Neuronal stem cell (in vitro differentiated cells): ENCODE data around the gene SCGB1A1. TPM values are rescaled to one million over a fixed set of nuclear protein-coding genes. Genes with fewer than 3 reads are reported as not detected.

Experiments
- DNase-seq: peaks from one replicate; pipeline ENCODE4 v3.0.0-alpha.2; 2013; ENCODE audit warnings: low spot score
- H2AFZ ChIP-seq: one replicate; pipeline ENCODE4 v1.6.1; 2013; ENCODE audit warnings: mild to moderate bottlenecking, low read length, inconsistent platforms
- H2AK5ac ChIP-seq: 2 replicates; pipeline ENCODE4 v1.6.1; 2013; ENCODE audit warnings: low read depth, mild to moderate bottlenecking, inconsistent platforms, low read length, moderate library complexity, mixed read lengths
- H2BK120ac ChIP-seq: 2 replicates; pipeline ENCODE4 v1.6.1; 2013; ENCODE audit warnings: low read depth, mild to moderate bottlenecking, inconsistent platforms, low read length, moderate library complexity, mixed read lengths
- H2BK12ac ChIP-seq: one replicate; pipeline ENCODE4 v1.6.1; 2013; ENCODE audit warnings: low read length, inconsistent platforms
- H2BK15ac ChIP-seq: 2 replicates; pipeline ENCODE4 v1.6.1; 2013; ENCODE audit warnings: mild to moderate bottlenecking, low read length, inconsistent platforms, mixed read lengths
- H2BK5ac ChIP-seq: one replicate; pipeline ENCODE4 v1.6.1; 2013; ENCODE audit warnings: inconsistent platforms, mild to moderate bottlenecking, low read length, moderate library complexity
- H3K14ac ChIP-seq: one replicate; pipeline ENCODE4 v1.6.1; 2013; ENCODE audit warnings: low read length, inconsistent platforms
- H3K18ac ChIP-seq: 2 replicates; pipeline ENCODE4 v1.6.1; 2013; ENCODE audit warnings: low read length, inconsistent platforms
- H3K23ac ChIP-seq: 2 replicates; pipeline ENCODE4 v1.6.1; 2013; ENCODE audit warnings: low read depth, mild to moderate bottlenecking, mixed read lengths, low read length, inconsistent platforms; ENCODE audit not compliant: poor library complexity
- H3K27ac ChIP-seq: replicated peaks from 3 replicates; pipeline ENCODE4 v1.5.1; 2013; ENCODE audit warnings: low read length, inconsistent platforms
- H3K27me3 ChIP-seq, 3 experiments: 2 replicates each; pipeline ENCODE4 v1.6.1; 2013; ENCODE audit warnings: low read length in 3 of 3, mild to moderate bottlenecking in 2 of 3, inconsistent platforms in 1 of 3, low read depth in 1 of 3, mixed read lengths in 1 of 3, moderate library complexity in 1 of 3; ENCODE audit not compliant: control insufficient read depth in 3 of 3, insufficient read depth in 3 of 3
- H3K36me3 ChIP-seq, 2 donors: replicated peaks in 1 of 2; 2 replicates each; pipeline ENCODE4 v1.6.1; 2013; ENCODE audit warnings: low read length in 2 of 2; ENCODE audit not compliant: control insufficient read depth in 2 of 2, insufficient read depth in 2 of 2
- H3K4ac ChIP-seq: 2 replicates; pipeline ENCODE4 v1.6.1; 2013; ENCODE audit warnings: inconsistent platforms, mild to moderate bottlenecking, low read length, moderate library complexity
- H3K4me1 ChIP-seq, 2 donors: 1 replicate in 1 of 2; 2 replicates in 1 of 2; pipeline ENCODE4 v1.6.1; 2013; ENCODE audit warnings: low read length in 2 of 2, low read depth in 1 of 2; ENCODE audit not compliant: control insufficient read depth in 2 of 2, insufficient read depth in 1 of 2
- H3K4me2 ChIP-seq: one replicate; pipeline ENCODE4 v1.6.1; 2013; ENCODE audit warnings: mild to moderate bottlenecking, low read length, inconsistent platforms; ENCODE audit not compliant: insufficient read depth, poor library complexity, severe bottlenecking
- H3K4me3 ChIP-seq, 2 donors: 2 replicates each; pipeline ENCODE4 v1.5.1; 2013; ENCODE audit warnings: low read length in 2 of 2, mild to moderate bottlenecking in 2 of 2, inconsistent platforms in 1 of 2, moderate library complexity in 1 of 2
- H3K79me1 ChIP-seq: one replicate; pipeline ENCODE4 v1.6.1; 2013; ENCODE audit warnings: low read depth, mild to moderate bottlenecking, inconsistent platforms, low read length, moderate library complexity
- H3K9ac ChIP-seq: one replicate; pipeline ENCODE4 v1.6.1; 2013; ENCODE audit warnings: mild to moderate bottlenecking, low read depth, low read length, inconsistent platforms; ENCODE audit not compliant: poor library complexity
- H3K9me3 ChIP-seq, 2 donors: replicated peaks in 1 of 2; 2 replicates each; pipeline versions ENCODE3 to v1.6.1; 2013; ENCODE audit warnings: low read length in 2 of 2, mild to moderate bottlenecking in 2 of 2, inconsistent platforms in 1 of 2, low read depth in 1 of 2, mixed read lengths in 1 of 2, moderate library complexity in 1 of 2; ENCODE audit not compliant: control insufficient read depth in 2 of 2, insufficient read depth in 1 of 2
- H4K8ac ChIP-seq: one replicate; pipeline ENCODE4 v1.6.1; 2013; ENCODE audit warnings: low read depth, mild to moderate bottlenecking, inconsistent platforms, low read length, moderate library complexity
- H4K91ac ChIP-seq: one replicate; pipeline ENCODE4 v1.6.1; 2013; ENCODE audit warnings: low read length, low read depth, mild to moderate bottlenecking, inconsistent platforms; ENCODE audit not compliant: poor library complexity
- WGBS, 2 donors: extraction: QIAGEN DNeasy Blood & Tissue Kit; methylation state at CpG; one replicate each; pipeline ENCODE4 v1.1.7; 2013; ENCODE audit warnings: missing lambda C conversion rate in 2 of 2, mixed read lengths in 1 of 2; ENCODE audit not compliant: insufficient read length in 2 of 2, insufficient replicate concordance in 1 of 2; ENCODE audit errors: extremely low coverage in 2 of 2; 5-methylcytosine and 5-hydroxymethylcytosine counted together
- polyA plus RNA-seq, 2 experiments: library from polyadenylated mRNA; stranded (reverse); fragments of 200-250 nt; gene quantifications; one replicate each; pipeline ENCODE4 v1.2.3, GENCODE V29; 2013

Gene SCGB1A1, protein sequence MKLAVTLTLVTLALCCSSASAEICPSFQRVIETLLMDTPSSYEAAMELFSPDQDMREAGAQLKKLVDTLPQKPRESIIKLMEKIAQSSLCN
- polyA plus RNA-seq (2013, experiment 1 of 2): not detected
- not detected for polyA plus RNA-seq (2013, experiment 2 of 2)

DNA sequence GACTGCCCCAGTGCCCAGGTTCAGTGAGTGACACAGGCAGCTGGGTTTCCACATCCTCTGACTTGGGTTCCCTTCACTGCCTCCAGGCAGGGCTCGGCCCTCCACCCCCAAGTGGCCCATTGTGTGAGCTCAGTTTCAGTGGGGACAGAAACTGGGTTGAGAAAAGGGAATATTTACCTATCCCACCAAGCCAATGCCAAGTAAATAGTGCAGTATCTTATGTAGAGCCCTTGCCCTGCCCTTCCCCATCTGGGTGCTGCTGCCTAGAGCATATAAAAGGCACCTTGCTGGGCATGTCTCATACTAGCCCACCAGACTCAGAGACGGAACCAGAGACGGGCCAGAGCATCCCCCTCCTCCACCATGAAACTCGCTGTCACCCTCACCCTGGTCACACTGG lies at the start of gene SCGB1A1:
TSS of gene SCGB1A1 (plus strand) at position 301 of the 400 bp plus-strand sequence. CDS start at position 364, 63 bp downstream.
- H3K18ac ChIP-seq: no peak within 1 kb of the TSS
- WGBS, 2 donors: no CpG with 5 or more reads among the region's 4 CpGs
- H3K36me3 ChIP-seq: no peaks in the 10 kb centered on the region
- H3K27me3 ChIP-seq: peaks cover 0 to 28% (median 0%) of the 10 kb centered on the region in 3 experiments
- H3K4me3 ChIP-seq: no peak within 1 kb of the TSS
- no peak within 1 kb of the TSS for H2BK120ac ChIP-seq
- no peak within 1 kb of the TSS for H3K27ac ChIP-seq
- peak within 1 kb of the TSS; percentile 35 for H2BK5ac ChIP-seq
- no peak within 1 kb of the TSS for H2BK15ac ChIP-seq
- H3K9me3 ChIP-seq: no peaks in the 10 kb centered on the region
- DNase-seq: no peak
- H2AK5ac ChIP-seq: peak within 1 kb of the TSS; percentile 34
- H2BK12ac ChIP-seq: no peak within 1 kb of the TSS
- no peak within 1 kb of the TSS for H3K23ac ChIP-seq
- no peaks in the 10 kb centered on the region for H3K79me1 ChIP-seq
- no peak within 1 kb of the TSS for H3K9ac ChIP-seq
- H4K91ac ChIP-seq: no peak within 1 kb of the TSS
- H4K8ac ChIP-seq: no peak within 1 kb of the TSS
- no peak within 1 kb of the TSS for H3K4ac ChIP-seq
- H3K4me1 ChIP-seq: peaks cover 0 to 2% of the 10 kb centered on the region in 2 donors
- H2AFZ ChIP-seq: no peak within 1 kb of the TSS
- no peak within 1 kb of the TSS for H3K4me2 ChIP-seq
- no peak within 1 kb of the TSS for H3K14ac ChIP-seq

DNA sequence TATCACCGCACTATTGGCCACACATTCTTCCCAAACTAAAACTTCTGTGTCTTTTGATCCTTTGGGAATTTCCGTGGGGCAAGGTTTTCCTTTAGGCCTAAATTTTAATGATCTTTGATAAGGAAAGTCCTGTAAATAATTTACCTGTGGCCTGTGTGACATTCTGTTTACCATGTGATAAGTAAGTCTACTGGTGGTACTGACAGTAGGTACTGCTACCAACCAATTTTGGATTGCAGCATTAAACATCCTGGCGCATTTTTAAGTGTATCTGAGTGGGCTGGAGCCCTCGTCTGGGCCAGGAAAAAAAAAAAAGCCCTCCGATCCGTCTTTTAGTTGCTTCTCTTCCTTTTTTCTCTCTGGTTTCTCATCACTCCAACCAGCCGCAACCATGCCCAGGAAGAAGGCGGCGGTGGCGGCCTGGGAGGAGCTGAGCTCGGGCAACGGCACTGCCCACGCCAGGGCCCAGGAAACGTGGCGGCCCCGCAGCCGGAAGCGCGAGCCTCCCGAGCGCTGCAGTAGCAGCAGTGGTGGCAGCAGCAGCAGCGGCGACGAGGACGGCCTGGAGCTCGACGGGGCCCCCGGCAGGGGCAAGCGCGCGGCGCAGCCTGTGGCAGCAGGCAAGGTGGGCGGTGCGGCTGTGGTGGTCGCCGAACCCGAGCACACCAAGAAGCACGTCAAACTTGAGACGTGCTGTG lies 47.9 kb upstream of the SCGB1A1 start:
- DNase-seq: no peak
- no peaks in the 10 kb centered on the region for H3K27me3 ChIP-seq
- no peak overlapping the region for H3K9ac ChIP-seq
- H2AFZ ChIP-seq: no peak overlapping the region
- no peaks in the 10 kb centered on the region for H3K4me1 ChIP-seq
- H2BK15ac ChIP-seq: no peak overlapping the region
- H3K4me3 ChIP-seq: no peak overlapping the region
- H3K36me3 ChIP-seq: peaks cover 0 to 1% of the 10 kb centered on the region in 2 donors
- H3K18ac ChIP-seq: no peak overlapping the region
- H3K79me1 ChIP-seq: no peaks in the 10 kb centered on the region
- no peak overlapping the region for H3K23ac ChIP-seq
- no peak overlapping the region for H4K91ac ChIP-seq
- no peak overlapping the region for H2BK12ac ChIP-seq
- H3K4me2 ChIP-seq: no peak overlapping the region
- H3K27ac ChIP-seq: no peak overlapping the region
- H3K4ac ChIP-seq: no peak overlapping the region
- WGBS, 2 donors: no CpG with 5 or more reads among the region's 39 CpGs
- no peak overlapping the region for H2BK120ac ChIP-seq
- H4K8ac ChIP-seq: no peak overlapping the region
- no peak overlapping the region for H2AK5ac ChIP-seq
- no peak overlapping the region for H2BK5ac ChIP-seq
- H3K14ac ChIP-seq: no peak overlapping the region
- peaks cover 0 to 5% of the 10 kb centered on the region in 2 donors for H3K9me3 ChIP-seq

DNA sequence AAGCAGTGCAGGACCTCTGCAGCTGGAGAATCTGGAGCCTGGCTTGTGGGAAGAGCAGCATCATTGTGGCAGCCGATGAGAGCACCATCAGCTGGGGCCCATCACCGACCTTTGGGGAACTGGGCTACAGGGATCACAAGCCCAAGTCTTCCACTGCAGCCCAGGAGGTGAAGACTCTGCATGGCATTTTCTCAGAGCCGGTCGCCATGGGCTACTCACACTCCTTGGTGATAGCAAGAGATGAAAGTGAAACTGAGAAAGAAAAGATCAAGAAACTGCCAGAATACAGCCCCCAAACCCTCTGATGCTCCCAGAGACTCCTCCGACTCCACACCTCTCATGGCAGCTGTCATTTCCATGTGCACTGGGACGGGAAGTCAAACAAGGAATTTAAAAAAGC lies 46.0 kb upstream of the SCGB1A1 start:
- no peak overlapping the region for H2BK15ac ChIP-seq
- DNase-seq: no peak
- no peaks in the 10 kb centered on the region for H3K79me1 ChIP-seq
- H3K36me3 ChIP-seq: peaks cover 0 to 1% of the 10 kb centered on the region in 2 donors
- peaks cover 0 to 5% of the 10 kb centered on the region in 2 donors for H3K9me3 ChIP-seq
- no peak overlapping the region for H2BK12ac ChIP-seq
- H3K4me1 ChIP-seq: no peaks in the 10 kb centered on the region
- no peak overlapping the region for H3K4ac ChIP-seq
- H3K27me3 ChIP-seq: no peaks in the 10 kb centered on the region
- H2AK5ac ChIP-seq: no peak overlapping the region
- no peak overlapping the region for H2BK120ac ChIP-seq
- no peak overlapping the region for H3K4me2 ChIP-seq
- no peak overlapping the region for H2AFZ ChIP-seq
- no CpG with 5 or more reads among the region's 6 CpGs for WGBS, 2 donors
- no peak overlapping the region for H3K18ac ChIP-seq
- no peak overlapping the region for H4K91ac ChIP-seq
- H3K4me3 ChIP-seq: no peak overlapping the region
- H3K14ac ChIP-seq: peak overlapping the region; percentile 38
- no peak overlapping the region for H2BK5ac ChIP-seq
- H3K23ac ChIP-seq: peak overlapping the region; percentile 43
- no peak overlapping the region for H3K27ac ChIP-seq
- H3K9ac ChIP-seq: peak overlapping the region; percentile 44
- no peak overlapping the region for H4K8ac ChIP-seq

DNA sequence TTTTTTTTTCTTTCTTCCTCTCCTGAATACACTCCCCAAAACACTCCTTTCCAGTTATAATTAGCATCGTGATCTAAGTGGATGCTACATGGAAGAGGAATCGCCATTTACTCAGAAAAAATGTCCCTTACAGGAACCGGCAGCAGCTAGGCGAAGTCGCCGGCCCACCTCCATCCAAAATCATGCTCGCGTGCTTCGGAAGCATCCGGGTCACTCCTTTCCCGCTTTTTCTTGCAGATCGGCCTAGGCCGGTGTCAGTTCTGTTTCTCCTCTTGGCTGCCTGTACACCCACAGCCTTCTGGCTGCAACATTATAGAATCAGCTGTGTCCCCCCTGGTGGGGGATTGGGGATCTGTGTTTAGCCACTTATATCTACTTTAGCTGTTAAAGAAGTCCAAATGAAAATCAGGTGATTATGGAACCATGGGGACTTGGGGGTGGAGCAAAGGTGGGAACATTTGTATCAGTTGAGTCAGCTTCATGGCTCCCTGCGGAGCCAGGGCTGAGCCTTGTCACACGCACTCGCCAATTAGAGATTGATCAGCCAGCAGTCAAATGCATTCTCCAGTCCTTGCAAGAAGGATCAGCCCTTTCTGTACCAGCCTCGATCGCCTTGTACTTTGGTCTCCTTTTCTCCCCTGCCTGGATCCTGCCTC lies 45.2 kb upstream of the SCGB1A1 start:
- no peaks in the 10 kb centered on the region for H3K4me1 ChIP-seq
- no peak overlapping the region for H3K9ac ChIP-seq
- H3K14ac ChIP-seq: no peak overlapping the region
- H2AK5ac ChIP-seq: no peak overlapping the region
- no peak overlapping the region for H3K23ac ChIP-seq
- H2AFZ ChIP-seq: no peak overlapping the region
- no peak overlapping the region for H4K91ac ChIP-seq
- no peak overlapping the region for H2BK12ac ChIP-seq
- no peaks in the 10 kb centered on the region for H3K79me1 ChIP-seq
- no peak overlapping the region for H3K4ac ChIP-seq
- no peaks in the 10 kb centered on the region for H3K9me3 ChIP-seq
- no peak overlapping the region for H4K8ac ChIP-seq
- no peak overlapping the region for H3K4me3 ChIP-seq
- peaks cover 0 to 1% of the 10 kb centered on the region in 2 donors for H3K36me3 ChIP-seq
- H2BK15ac ChIP-seq: no peak overlapping the region
- H2BK5ac ChIP-seq: no peak overlapping the region
- no peak overlapping the region for H3K18ac ChIP-seq
- H3K27ac ChIP-seq: no peak overlapping the region
- no CpG with 5 or more reads among the region's 18 CpGs for WGBS, 2 donors
- no peak overlapping the region for H3K4me2 ChIP-seq
- no peaks in the 10 kb centered on the region for H3K27me3 ChIP-seq
- no peak overlapping the region for H2BK120ac ChIP-seq
- no peak for DNase-seq
